HG03442 (cell line): ENCODE data around the gene NR2C2AP.
A peak's percentile ranks its signal among the peaks of the same experiment; 100 is the strongest.

Experiments used
- ATAC-seq: cut with Tn5 transposase; IDR thresholded peaks from one replicate; pipeline ENCODE4 v1.9.1; 2021; ENCODE audit warnings: mild to moderate bottlenecking, moderate library complexity; ENCODE audit not compliant: unreplicated experiment

The NR2C2AP gene

DNA sequence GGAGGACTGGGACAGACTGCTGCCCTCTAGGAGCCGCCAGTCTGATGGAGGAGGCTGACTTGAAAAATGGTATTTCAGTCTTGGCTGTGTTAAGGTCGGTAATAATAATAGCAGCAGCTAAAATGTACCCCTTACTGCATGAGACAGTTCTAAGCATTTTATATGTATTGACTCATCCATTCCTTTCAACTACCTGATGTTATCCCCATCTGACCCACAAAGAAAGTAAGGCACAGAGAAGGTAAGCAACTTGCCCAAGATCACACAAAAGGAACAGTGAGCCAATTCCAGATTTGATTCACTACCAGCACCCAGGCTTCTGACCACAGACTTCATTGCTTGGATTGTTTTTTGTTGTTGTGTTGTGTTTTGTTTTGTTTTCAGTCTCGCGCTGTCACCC is 12.6 kb upstream of the NR2C2AP start:
- ATAC-seq, result no peak

DNA sequence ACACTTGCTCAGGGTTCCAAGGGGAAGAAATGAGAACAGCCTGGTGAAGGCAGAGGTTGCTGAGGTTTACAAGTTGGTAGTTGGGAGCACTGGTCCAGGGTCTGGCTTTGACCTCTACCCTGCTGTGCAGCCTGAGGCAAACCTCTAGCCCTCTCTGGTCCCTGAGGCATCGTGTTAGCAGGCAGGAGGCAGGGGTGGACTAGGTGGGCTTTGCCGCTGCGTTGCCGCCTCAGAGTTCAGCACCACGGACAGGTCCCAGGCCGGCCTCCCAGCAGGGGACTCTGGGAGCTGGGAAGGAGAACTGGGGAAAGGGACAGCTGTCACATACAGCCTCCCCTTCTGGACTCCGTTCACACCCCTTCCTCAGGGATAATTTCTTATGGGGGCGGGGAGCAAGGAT is 11.7 kb upstream of the NR2C2AP start:
- ATAC-seq, result no peak

DNA sequence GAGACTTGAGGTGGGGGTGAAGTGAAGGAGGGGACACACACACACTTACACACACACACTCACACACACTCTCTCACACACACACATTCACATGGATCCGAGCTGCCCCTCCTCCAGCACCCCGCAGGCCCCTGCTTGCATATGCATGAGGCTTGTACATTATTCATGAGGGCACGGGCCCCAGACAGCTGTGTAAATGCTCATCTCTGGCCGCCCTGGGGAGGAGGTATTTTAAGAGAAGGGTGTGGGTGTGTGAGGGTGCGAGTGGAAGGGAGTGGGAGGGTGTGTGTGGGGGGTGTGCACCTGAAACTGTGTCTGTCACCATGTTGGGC is 10.9 kb upstream of the NR2C2AP start:
- ATAC-seq, result no peak

DNA sequence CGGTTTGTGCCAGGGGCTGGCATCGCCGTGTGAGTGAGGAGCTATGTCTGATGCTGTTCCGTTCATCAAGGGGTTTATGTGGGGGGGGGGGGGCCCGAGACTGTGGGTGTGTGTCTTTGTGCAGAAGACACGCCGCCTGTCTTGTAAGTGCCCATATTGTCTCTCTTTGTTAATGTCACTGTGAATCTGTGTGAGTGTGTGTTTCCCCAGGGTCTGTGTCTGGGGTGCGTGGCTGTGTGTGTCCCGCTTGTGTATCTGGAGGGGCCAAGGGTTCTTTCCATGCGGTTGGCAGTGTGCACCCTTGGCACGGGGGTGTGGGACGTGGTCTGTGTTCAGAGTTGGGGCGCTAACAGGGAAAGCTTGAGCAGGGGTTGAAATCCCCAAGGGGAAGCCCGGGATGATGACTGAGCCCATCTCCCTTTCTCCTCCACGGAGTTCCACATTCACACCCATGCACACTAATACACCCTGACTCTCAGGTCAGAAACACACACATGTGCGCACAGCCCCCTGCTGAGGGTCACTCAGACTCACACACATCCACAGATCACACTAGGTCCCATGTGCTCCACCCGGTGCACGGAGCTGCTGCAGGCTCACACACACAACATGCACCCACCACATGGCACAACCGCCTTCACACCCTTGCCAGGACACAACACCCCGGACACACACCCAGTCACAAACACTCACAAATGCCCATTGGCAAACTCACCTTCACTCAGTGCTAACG is 10.4 kb upstream of the NR2C2AP start:
- no peak for ATAC-seq

DNA sequence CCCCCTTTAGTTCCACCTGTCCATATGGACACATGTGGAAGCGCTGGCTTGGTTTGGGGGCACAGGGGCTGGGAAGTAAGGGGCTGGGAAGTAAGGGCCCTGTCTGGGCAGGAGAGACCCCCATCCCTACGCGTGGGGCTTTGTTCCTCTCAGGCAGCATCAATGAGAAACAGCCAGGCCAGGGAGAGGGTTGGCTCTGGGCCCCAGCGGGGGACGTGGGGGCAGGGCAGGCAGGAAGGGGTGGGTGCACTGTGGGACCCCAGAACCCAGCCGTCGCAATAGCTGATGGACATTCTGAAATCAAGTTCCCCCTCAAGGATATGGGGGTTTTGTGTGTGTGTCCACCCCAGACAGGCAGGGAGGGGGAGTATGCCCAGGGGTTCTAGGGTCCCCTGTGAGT is 9.7 kb upstream of the NR2C2AP start:
- no peak for ATAC-seq

DNA sequence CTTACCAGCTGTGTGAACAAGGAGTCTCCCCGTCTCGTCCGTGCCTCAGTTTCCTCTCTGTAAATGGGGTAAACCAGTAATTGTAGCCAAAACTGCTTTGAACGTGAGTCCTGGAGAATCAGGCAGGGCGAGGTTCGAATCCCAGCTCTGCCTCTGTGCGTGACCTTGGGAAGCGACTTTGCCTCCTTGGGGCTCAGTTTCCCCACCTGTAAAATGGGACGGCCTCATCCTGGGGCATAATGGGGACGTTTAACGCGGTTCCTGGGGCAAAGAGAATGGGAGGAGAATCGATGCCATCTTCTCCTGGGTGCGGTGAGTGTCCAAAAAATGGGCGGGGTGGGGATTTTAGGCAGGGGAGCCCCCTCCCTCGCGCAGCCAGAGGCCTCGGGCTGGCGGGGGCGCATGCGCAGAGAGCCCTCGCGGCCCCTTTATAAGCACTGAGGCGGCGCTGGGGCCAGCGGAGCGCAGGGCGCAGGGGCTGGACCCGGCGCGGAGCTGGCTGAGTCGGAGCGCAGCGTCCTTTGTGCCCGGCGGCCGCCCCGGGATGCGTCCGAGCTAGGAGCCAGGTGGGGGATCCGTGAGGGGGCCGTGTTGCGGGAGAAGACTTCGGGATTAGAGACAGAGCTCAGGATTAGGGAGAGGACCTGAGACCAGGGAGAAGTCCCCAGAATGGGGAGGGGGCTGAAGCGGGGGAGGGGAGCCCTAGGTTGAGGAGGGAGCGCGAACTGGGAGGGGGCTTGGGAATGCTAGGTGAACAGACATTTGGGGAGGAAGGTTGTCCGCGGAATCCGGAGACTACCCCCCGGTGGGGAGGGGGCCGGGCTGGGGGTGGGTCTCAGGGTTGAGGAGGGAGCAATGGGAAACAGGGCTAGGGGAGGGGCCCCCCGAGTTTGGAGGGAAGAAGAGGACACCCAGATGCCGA is 8.5 kb upstream of the NR2C2AP start, which contains the start of gene NCAN:
Gene NCAN, plus strand, starts transcription at position 460 of the 922 bp plus-strand sequence. CDS start 4,996 bp downstream, outside the sequence.
- ATAC-seq, result no peak

DNA sequence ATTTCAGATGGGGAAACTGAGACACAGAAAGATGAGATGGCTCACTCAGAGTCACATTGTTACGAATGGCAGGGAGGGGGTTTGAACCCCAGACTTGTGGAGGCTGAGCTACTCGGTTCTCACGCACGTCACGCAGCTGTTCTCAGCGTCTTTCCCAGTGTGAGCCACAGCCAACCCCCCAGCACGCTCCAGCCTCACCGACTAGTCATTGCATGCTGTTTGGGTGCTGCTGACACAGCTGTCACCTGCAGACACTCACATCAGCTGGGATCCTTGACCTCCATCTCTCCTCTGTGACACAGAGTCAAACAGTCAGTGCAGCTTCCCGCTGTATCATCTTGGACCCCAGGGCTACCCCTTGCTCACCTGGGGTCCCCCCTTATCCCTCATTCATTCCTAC is 6.2 kb upstream of the NR2C2AP start:
- ATAC-seq, result no peak

DNA sequence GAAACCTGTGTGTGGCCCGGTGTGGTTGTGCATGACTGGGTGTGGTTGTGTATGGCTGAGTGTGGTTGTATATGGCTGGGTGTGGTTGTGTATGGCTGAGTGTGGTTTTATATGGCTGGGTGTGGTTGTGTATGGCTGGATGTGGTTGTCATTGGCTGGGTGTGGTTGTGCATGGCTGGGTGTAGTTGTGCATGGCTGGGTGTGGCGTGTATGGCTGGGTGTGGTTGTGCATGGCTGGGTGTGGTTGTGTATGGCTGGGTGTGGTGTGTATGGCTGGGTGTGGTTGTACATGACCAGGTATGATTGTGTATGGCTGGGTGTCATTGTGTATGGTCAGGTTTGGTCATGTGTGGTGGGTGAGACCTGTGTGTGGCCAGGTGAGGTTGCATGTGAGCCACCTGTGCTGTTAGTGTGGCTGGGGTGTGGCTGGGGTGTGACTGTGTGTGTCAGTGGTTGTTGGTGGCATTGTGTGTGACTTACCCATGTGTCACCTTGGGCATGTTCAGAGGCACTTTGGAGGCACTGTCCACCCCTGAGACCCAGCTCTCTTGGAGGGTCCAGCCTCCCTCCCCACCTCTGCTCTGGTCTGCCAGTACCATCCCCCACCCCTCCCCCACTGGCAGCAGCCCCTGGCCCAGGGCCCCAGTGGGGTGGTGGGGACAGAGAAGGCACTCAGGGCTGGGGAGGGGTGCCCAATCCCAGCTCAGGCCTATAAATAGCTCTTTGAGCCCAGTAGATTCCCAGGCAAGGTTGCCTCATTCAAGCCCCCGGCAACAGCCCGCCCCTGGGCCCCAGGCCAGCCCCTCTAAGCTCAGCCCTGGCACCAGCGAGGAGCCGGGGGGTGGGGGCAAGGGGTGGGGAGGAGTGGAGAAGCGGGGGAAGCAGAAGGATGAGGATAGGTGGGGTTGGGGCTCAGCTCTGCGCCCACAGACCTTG is 4.7 kb upstream of the NR2C2AP start:
- ATAC-seq, result no peak

DNA sequence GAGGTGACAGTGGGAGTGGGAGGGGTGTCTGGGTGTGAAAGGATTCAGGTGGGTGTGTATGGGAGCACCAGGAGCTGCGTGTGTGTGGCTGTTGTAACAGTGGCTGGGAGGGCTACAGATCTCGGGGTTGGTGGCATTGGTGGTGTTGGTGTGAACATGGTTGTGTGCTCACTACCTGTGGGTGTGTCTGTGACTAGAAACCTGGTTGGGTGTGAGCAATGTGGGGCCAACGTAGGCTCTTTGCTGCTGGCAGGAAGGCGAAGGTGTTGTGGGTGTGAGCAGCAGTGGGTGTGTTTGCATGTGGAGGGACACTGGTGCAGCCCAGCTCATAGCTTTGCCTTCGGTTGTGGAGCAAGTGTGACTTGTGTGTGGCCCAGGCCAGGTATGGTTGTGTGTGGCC is 3.7 kb upstream of the NR2C2AP start:
- no peak for ATAC-seq

DNA sequence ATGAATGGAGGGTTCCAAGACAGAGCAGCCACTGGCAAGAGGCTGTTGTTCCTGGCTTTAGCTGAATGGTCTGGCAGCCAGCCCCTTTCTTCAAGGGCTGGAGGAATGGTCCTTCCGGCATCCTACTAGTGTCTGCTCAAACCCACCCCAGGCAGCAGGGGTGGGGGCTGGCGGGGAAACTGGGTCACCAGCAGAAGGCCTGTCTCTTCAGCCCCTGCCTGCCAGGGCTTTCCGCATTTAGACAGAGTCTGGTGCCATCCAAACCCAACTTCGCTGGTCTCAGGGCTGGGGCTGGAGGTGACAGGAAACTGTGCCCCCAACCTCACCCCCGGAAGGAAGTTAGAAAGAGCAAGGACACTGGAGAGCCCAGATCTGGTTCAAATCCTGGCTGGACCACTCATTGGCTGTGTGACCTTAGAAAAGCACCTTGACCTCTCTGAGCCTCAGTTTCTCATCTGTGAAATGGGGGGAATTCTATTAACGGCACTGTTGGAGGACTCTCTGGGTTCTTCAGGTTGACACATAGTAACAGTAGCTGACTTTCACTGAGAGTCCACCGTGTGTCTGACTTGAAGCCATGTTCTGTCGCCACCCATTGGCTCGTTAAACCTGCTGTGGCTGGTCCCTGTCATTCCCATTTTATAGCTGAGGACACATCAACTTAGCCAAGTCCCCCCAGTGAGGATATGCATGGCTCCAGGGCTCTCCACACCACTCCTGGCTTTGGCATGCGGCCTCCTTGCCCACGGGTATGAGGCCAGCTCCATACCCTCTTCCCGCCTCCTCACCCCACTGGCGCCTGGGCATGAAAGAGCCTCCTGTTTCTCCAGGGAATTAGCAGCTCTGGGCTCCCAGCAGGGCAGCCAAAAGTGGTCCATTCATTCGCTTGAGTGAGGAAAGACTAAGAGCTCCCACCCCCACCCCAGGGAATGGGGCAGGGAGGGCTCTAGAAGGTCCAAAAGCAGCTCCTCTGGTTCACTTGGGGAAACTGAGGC is 2.5 kb upstream of the NR2C2AP start:
- no peak for ATAC-seq

DNA sequence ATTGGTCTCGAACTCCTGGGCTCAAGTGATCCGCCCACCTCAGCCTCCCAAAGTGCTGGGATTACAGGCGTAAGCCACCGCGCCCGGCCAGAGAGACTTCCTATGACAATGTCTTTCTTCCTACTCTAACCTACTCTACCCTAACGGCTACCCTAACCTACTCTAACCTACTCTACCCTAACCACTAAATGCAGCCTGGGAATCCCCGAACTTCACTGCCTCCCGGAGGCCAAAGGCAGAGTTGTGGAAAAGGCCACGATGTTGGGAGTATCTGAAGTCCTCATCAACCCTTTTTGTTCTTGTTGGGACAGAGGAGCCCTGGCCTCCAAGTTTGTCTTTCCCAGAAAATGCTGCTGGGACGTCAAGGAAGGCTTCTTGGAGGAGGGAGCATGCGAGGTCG is 967 bp upstream of the NR2C2AP start:
- no peak for ATAC-seq

DNA sequence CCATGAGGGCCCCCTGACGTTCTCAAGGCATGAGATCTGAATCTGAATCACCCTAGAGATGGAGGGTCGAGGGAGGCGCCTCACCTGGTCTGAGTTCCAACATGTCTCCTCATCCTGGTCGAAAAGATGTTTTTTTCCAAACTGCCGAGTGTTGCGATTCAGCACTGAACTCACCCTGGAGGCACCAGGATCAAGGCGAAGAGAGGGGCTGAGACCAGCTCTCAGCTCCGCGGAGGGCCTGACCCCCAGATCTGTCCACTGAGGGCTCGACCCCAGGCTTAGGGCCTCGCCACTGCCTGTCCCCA is 555 bp downstream of the NR2C2AP start:
- ATAC-seq, result no peak

DNA sequence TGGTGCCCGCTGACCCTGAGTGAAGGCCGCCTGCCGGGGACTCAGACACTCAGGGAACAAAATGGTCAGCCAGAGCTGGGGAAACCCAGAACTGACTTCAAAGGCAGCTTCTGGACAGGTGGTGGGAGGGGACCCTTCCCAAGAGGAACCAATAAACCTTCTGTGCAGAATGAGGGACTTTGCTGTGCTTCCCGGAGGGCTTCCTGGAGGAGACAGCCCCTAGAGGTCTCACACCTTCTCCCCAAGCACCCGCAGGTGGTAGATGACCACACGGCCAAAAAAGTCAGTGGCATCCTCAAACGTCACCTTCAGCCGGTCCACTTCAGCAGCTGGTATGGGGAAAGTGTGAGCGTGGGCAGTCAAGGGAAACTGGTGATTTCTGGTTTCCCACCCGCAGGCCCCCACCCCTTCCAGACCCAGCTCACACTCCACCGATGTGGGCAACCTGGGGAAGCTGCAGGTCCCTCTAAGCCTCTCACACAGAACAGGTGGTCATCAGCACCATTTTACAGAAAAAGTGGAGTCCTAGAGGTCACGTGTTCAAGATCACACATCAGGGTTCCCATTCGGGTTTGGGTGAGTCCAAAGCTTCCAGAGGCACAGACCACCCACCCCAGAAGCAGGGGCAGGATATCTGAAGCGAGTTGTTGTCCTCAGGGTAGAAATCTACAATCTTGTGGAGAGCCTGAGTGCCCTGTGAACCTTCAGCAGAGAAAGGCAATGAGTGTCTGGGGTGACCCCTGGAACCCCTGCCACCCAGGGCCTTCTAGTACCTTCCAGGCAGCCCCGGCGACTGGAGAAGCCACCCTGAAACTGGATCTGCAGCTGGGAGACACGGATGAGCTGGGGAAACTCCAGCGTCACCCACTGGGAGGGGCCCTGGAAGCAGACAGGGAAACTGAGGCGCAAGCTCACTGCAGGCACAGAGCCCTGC is 1.2 kb downstream of the NR2C2AP start:
- ATAC-seq, result no peak

DNA sequence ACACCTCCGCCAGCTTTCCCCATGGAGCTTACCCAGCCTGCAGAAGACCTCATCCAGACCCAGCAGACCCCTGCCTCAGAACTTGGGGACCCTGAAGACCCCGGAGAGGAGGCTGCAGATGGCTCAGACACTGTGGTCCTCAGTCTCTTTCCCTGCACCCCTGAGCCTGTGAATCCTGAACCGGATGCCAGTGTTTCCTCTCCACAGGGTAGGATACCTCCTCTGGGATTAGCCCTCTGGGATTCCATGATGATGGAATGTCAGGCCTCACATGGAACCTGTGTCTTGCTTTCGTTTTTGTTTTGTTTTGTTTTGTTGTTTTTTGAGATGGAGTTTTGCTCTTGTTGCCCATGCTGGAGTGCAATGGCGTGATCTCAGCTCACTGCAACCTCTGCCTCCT is 9.3 kb downstream of the NR2C2AP start:
- no peak for ATAC-seq

DNA sequence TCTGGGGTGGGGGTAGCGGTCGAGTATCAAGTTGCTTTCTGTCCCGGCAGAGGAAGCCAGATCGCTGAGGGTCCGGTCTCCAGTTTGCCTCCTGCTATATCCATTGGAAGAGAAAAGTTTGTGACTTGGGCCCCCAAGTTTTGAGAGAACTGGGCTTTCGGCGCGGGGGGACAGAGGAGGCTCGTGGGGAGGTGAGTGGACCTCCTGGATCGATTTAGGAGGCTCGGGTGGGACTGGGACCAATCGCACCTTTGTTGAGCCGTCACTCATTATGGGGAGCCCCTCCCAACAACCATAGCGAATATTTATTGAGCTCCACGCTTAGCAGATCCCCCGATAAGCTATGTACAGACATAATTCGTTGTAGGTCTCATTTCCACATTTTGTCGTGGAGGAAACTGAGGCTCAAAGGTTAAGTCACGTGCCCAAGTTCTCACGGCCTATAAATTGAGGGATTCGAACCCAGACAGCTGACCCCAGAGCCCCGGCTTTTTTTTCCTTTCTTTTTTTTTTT is 10.2 kb downstream of the NR2C2AP start:
- ATAC-seq, result no peak

DNA sequence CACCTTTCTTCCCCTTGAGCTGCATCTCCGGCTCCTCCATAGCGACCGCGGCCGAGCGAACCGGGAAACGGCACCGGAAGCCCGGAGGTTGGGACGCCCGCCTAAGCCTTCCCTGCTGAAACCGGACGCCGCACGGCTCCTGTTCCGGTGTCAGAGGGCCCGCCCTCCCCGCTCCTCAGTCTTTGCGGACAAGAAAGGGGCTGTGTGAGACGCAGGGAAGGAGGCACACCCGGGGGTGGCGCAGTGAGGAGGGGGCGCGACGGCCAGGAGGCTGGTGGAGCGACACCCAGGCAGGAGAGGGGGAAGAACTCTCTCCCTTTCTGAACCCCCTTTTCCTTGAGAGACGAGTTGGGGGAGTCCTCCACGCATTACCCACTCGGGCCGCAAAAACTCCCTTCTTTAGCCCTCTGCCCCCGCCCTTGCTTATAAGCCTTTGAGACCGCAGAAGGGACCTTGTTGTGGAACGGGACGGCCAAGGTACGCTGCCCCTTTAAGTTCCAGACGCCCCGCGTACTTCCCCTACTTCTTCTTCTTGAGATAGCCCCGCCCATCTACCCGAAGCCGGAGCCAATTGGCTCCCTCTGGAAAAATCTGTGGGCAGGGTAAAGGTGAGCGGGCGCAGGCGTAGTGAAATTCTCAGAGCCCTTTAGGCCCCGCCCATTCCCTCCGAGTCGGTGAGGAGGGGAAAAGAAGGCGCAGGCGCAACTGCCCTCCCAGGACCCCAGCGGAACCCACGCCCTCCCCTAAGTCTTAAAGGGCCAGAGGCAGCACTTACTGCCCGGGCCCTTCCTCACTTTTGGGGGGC is 10.9 kb downstream of the NR2C2AP start, which contains the start of the genes BORCS8 and RFXANK:
Gene BORCS8, minus strand, starts transcription at position 75 of the 805 bp plus-strand sequence. Its CDS starts 35 bp downstream, at position 40.
Gene RFXANK, plus strand, starts transcription at position 181 of the 805 bp plus-strand sequence. CDS start 1,689 bp downstream, outside the sequence.
- ATAC-seq, result peak; percentile 78

DNA sequence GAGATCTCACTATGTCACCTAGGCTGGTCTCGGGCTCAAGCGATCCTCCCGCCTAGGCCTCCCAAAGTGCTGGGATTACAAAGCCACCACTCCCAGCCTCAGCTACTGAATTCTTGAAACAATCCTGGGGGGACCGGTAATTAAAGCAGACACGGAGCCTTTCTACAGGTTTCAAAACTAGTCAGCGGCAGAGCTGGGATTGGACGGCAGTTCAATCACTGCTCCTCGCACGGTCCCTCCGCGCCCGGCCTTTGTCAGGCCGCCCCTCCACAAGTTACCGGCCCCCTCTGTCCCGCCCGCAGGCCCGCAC is 11.5 kb downstream of the NR2C2AP start:
- no peak for ATAC-seq

DNA sequence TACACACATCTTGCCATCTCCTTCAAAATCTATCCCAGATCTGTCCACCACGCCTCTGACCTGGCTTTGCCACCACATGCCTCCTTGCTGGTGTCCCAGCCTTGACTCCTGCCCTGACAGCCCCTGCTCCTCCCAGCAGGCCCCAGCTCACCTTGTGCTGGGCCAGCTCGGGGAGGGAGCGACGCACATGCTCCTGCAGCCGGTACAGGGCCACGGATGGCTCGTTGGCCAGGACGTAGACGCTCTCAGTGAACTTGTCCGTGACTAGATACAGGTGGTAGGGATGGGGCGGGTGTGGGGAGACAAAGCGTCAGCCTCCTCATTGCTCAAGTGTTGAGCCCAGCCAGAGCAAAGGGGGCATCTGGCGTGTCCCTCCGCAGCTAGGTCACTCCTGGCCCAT is 16.5 kb downstream of the NR2C2AP start:
- ATAC-seq, result no peak
